HepG2 (cell line): ENCODE measurements around the gene TBC1D16. TPM values are rescaled to one million over a fixed set of nuclear protein-coding genes. Genes with fewer than 3 reads are reported as not detected.

Experiments
- CBFB ChIP-seq: sonication (generic); formaldehyde crosslinking; IDR thresholded peaks from 2 replicates; pipeline ENCODE4 v1.4.0; 2020; ENCODE audit warnings: missing genetic modification reagents
- DNMT1 ChIP-seq: sonication (generic); formaldehyde crosslinking; IDR thresholded peaks from 2 replicates; pipeline ENCODE4 v1.5.1; 2020; ENCODE audit warnings: mild to moderate bottlenecking, missing genetic modification reagents
- GTF2F1 ChIP-seq: fragments of 150-350 bp; IDR thresholded peaks from 2 replicates; pipeline ENCODE4 v1.6.1; 2014; ENCODE audit warnings: low read length
- NAIF1 ChIP-seq: sonication (generic); formaldehyde crosslinking; IDR thresholded peaks from 2 replicates; pipeline ENCODE4 v1.5.0; 2020; ENCODE audit warnings: mild to moderate bottlenecking, missing genetic modification reagents, borderline replicate concordance
- NFE2 ChIP-seq: sonication (generic); formaldehyde crosslinking; IDR thresholded peaks from 2 replicates; pipeline ENCODE4 v1.4.0; 2020; ENCODE audit warnings: missing genetic modification reagents
- PCBP1 ChIP-seq: fragments of 200-400 bp; formaldehyde crosslinking; IDR thresholded peaks from 2 replicates; pipeline ENCODE4 v1.6.1; 2017; ENCODE audit warnings: mild to moderate bottlenecking, low read depth, low read length, borderline replicate concordance
- REXO4 ChIP-seq: sonication (generic); formaldehyde crosslinking; IDR thresholded peaks from 2 replicates; pipeline ENCODE4 v1.8.0; 2022; ENCODE audit warnings: missing genetic modification reagents, mild to moderate bottlenecking, borderline replicate concordance
- TP53 ChIP-seq: sonication (generic); formaldehyde crosslinking; conservative IDR thresholded peaks from 2 replicates; pipeline ENCODE4 v1.4.0; 2020; ENCODE audit warnings: missing genetic modification reagents
- ZBTB1 ChIP-seq: sonication (generic); formaldehyde crosslinking; IDR thresholded peaks from 2 replicates; pipeline ENCODE4 v1.4.0; 2020; ENCODE audit warnings: missing genetic modification reagents, borderline replicate concordance
- ZKSCAN8 ChIP-seq: IDR thresholded peaks from 2 replicates; pipeline ENCODE4 v1.6.1; 2016; ENCODE audit warnings: borderline replicate concordance, missing genetic modification reagents, missing compliant biosample characterization
- ZNF317 ChIP-seq: sonication (generic); formaldehyde crosslinking; IDR thresholded peaks from 2 replicates; pipeline ENCODE4 v1.5.0; 2020; ENCODE audit warnings: mild to moderate bottlenecking, missing genetic modification reagents
- ZNF383 ChIP-seq: sonication (generic); formaldehyde crosslinking; IDR thresholded peaks from 2 replicates; pipeline ENCODE4 v1.4.0; 2020; ENCODE audit warnings: missing genetic modification reagents, mild to moderate bottlenecking, borderline replicate concordance
- ZNF547 ChIP-seq: sonication (generic); formaldehyde crosslinking; IDR thresholded peaks from 2 replicates; pipeline ENCODE4 v1.5.1; 2020; ENCODE audit warnings: mild to moderate bottlenecking, missing genetic modification reagents
- ZNF746 ChIP-seq: sonication (generic); formaldehyde crosslinking; IDR thresholded peaks from 2 replicates; pipeline ENCODE4 v1.8.0; 2022; ENCODE audit warnings: mild to moderate bottlenecking, missing genetic modification reagents
- ZNF761 ChIP-seq: sonication (generic); formaldehyde crosslinking; conservative IDR thresholded peaks from 2 replicates; pipeline ENCODE4 v1.4.0; 2020; ENCODE audit warnings: mild to moderate bottlenecking, missing genetic modification reagents
- ZNF772 ChIP-seq: sonication (generic); formaldehyde crosslinking; IDR thresholded peaks from 2 replicates; pipeline ENCODE4 v1.5.0; 2020; ENCODE audit warnings: mild to moderate bottlenecking, missing genetic modification reagents
- polyA plus RNA-seq, 8 experiments: library from polyadenylated mRNA; depleted of rRNA in 3 of 8; stranded (reverse) in 7 of 8; unstranded in 1 of 8; fragments of >200 nt; fragmentation: Illumina TruSeq in 4 of 8; extraction: Trizol in 4 of 8; gene quantifications; 2 replicates each; pipeline versions ENCODE4 v1.2.1 to v1.2.3, GENCODE V29; 2011 to 2016; ENCODE audit warnings: low read depth in 4 of 8, missing spikeins in 1 of 8, mixed read lengths in 1 of 8; ENCODE audit not compliant: insufficient read depth in 1 of 8
- total RNA-seq, 5 experiments: library from RNA; depleted of rRNA; stranded (reverse); fragments of >200 nt; fragmentation: Illumina TruSeq; extraction: Trizol; gene quantifications; 2 replicates each; pipeline ENCODE4 v1.2.3, GENCODE V29; 2016; ENCODE audit warnings: low read depth in 1 of 5
- TF ChIP-seq, protein P1 (sequence below): sonication (generic); formaldehyde crosslinking; IDR thresholded peaks from 2 replicates; pipeline ENCODE4 v1.4.0; 2020; ENCODE audit warnings: missing genetic modification reagents
- TF ChIP-seq, protein P2 (sequence below): sonication (generic); formaldehyde crosslinking; conservative IDR thresholded peaks from 2 replicates; pipeline ENCODE4 v1.8.0; 2022; ENCODE audit warnings: low read depth, missing genetic modification reagents
- TF ChIP-seq, protein P3 (sequence below): sonication (generic); formaldehyde crosslinking; IDR thresholded peaks from 2 replicates; pipeline ENCODE4 v1.9.0; 2022; ENCODE audit warnings: missing genetic modification reagents, mild to moderate bottlenecking, borderline replicate concordance

The TBC1D16 gene
- total and polyA plus RNA-seq, 2 of the 13 experiments (the other 11 are each of a cell fraction or from before 2014, with no cell fraction given), result 14.9 to 24.9 TPM

DNA sequence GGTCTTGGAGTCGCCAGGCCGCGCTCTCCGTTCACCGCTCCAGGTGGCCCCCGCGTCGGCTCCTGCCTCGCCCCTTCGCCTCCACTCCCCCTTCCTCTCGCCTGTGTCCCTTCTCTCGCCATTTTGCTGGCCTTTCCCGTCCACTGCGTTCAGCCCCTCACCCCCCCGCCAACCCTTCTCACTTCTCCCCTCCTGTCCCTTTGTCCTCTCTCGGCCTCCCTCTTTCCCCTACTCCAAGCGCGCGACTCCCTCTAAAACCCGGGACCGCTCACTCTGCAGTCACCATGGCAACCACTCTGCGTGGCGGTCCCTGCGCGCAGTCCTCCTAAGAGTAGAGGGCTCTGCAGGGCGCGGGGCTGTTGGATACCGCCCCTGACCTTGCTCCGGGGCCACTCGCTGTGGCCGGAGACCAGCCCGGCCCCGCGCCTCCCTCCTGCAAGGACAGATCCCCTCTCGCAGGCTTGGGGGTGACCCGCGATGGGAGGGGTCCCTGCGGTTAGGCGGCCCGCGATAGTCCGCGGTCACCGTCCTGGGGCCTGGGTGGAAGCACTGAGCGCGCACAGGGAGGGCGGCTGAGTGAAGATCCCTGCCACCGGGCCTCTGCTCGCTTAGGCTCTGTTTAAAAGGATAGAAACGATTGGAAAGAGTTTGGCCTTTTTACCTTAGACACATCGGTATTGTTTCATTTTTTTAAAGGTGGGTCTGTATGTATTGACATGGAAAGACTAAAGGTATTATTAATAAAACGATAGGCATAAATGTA lies 1.2 kb upstream of the TBC1D16 start (continued):
- TF ChIP-seq ZNF772 (CRISPR knock-in tag) (0 out of 2 replicates have a peak, but pooled peaks have one; percentile 47), CBFB (CRISPR knock-in tag) (peak; percentile 17; the same call in 1 of the 2 replicates), NFE2 (CRISPR knock-in tag) (no peak), ZNF547 (CRISPR knock-in tag) (peak; percentile 81; the same call in 1 of the 2 replicates), PCBP1 (peak; percentile 77; the same call in 1 of the 2 replicates), DNMT1 (CRISPR knock-in tag) (no peak; the same call in 1 of the 2 replicates), ZKSCAN8 (CRISPR knock-in tag) (no peak), NAIF1 (peak; percentile 87; the same call in 1 of the 2 replicates), ZBTB1 (CRISPR knock-in tag) (no peak), REXO4 (no peak), ZNF746 (CRISPR knock-in tag) (peak; percentile 43; the same call in 1 of the 2 replicates), TP53 (no peak), GTF2F1 (no peak), ZNF383 (CRISPR knock-in tag) (no peak), ZNF317 (0 out of 2 replicates have a peak, but pooled peaks have one; percentile 27), ZNF761 (CRISPR knock-in tag) (peak; percentile 53; the same call in 1 of the 2 replicates)
- TF ChIP-seq, protein P1, sequence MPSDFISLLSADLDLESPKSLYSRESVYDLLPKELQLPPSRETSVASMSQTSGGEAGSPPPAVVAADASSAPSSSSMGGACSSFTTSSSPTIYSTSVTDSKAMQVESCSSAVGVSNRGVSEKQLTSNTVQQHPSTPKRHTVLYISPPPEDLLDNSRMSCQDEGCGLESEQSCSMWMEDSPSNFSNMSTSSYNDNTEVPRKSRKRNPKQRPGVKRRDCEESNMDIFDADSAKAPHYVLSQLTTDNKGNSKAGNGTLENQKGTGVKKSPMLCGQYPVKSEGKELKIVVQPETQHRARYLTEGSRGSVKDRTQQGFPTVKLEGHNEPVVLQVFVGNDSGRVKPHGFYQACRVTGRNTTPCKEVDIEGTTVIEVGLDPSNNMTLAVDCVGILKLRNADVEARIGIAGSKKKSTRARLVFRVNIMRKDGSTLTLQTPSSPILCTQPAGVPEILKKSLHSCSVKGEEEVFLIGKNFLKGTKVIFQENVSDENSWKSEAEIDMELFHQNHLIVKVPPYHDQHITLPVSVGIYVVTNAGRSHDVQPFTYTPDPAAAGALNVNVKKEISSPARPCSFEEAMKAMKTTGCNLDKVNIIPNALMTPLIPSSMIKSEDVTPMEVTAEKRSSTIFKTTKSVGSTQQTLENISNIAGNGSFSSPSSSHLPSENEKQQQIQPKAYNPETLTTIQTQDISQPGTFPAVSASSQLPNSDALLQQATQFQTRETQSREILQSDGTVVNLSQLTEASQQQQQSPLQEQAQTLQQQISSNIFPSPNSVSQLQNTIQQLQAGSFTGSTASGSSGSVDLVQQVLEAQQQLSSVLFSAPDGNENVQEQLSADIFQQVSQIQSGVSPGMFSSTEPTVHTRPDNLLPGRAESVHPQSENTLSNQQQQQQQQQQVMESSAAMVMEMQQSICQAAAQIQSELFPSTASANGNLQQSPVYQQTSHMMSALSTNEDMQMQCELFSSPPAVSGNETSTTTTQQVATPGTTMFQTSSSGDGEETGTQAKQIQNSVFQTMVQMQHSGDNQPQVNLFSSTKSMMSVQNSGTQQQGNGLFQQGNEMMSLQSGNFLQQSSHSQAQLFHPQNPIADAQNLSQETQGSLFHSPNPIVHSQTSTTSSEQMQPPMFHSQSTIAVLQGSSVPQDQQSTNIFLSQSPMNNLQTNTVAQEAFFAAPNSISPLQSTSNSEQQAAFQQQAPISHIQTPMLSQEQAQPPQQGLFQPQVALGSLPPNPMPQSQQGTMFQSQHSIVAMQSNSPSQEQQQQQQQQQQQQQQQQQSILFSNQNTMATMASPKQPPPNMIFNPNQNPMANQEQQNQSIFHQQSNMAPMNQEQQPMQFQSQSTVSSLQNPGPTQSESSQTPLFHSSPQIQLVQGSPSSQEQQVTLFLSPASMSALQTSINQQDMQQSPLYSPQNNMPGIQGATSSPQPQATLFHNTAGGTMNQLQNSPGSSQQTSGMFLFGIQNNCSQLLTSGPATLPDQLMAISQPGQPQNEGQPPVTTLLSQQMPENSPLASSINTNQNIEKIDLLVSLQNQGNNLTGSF (CRISPR knock-in tag), result peak; percentile 10; the same call in 1 of the 2 replicates
- TF ChIP-seq, protein P2, sequence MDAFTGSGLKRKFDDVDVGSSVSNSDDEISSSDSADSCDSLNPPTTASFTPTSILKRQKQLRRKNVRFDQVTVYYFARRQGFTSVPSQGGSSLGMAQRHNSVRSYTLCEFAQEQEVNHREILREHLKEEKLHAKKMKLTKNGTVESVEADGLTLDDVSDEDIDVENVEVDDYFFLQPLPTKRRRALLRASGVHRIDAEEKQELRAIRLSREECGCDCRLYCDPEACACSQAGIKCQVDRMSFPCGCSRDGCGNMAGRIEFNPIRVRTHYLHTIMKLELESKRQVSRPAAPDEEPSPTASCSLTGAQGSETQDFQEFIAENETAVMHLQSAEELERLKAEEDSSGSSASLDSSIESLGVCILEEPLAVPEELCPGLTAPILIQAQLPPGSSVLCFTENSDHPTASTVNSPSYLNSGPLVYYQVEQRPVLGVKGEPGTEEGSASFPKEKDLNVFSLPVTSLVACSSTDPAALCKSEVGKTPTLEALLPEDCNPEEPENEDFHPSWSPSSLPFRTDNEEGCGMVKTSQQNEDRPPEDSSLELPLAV (CRISPR knock-in tag), result no peak
- TF ChIP-seq, protein P3, sequence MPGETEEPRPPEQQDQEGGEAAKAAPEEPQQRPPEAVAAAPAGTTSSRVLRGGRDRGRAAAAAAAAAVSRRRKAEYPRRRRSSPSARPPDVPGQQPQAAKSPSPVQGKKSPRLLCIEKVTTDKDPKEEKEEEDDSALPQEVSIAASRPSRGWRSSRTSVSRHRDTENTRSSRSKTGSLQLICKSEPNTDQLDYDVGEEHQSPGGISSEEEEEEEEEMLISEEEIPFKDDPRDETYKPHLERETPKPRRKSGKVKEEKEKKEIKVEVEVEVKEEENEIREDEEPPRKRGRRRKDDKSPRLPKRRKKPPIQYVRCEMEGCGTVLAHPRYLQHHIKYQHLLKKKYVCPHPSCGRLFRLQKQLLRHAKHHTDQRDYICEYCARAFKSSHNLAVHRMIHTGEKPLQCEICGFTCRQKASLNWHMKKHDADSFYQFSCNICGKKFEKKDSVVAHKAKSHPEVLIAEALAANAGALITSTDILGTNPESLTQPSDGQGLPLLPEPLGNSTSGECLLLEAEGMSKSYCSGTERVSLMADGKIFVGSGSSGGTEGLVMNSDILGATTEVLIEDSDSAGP, result peak; percentile 76
